Heart left ventricle (tissue), 16 donors: Measurements from ENCODE around the gene HOTAIR. TPM values are rescaled to one million over a fixed set of nuclear protein-coding genes. Genes with fewer than 3 reads are reported as not detected.

Experiments used
- ATAC-seq, 4 donors: fragments of 200-7000 bp; cut with Tn5 transposase; one replicate each; pipeline ENCODE4 v1.9.1; 2020 to 2022; ENCODE audit warnings: moderate library complexity in 4 of 4, mild to moderate bottlenecking in 3 of 4, moderate number of reproducible peaks in 1 of 4
- DNase-seq, 5 donors: peaks; one replicate each; pipeline ENCODE4 v3.0.0-alpha.2; 2020
- H3K27ac ChIP-seq, 12 donors: fragments of 200-600 bp; sonication (generic) in 4 of 12; one replicate each; pipeline versions ENCODE4 v1.5.0 to v1.8.0; 2016 to 2022; ENCODE audit warnings: mild to moderate bottlenecking in 2 of 12
- H3K27me3 ChIP-seq, 9 donors: fragments of 200-600 bp; sonication (generic) in 2 of 9; one replicate each; pipeline versions ENCODE4 v1.5.1 to v1.8.0; 2016 to 2022; ENCODE audit warnings: mild to moderate bottlenecking in 3 of 9
- H3K36me3 ChIP-seq, 9 donors: fragments of 200-600 bp; sonication (generic) in 2 of 9; one replicate each; pipeline versions ENCODE4 v1.5.0 to v1.8.0; 2018 to 2022; ENCODE audit warnings: mild to moderate bottlenecking in 2 of 9
- H3K4me1 ChIP-seq, 12 donors: fragments of 200-600 bp; sonication (generic) in 4 of 12; one replicate each; pipeline versions ENCODE4 v1.5.0 to v1.8.0; 2016 to 2022; ENCODE audit warnings: mild to moderate bottlenecking in 3 of 12
- H3K4me3 ChIP-seq, 12 donors: fragments of 200-600 bp; sonication (generic) in 4 of 12; one replicate each; pipeline versions ENCODE4 v1.5.0 to v1.8.0; 2017 to 2022; ENCODE audit warnings: mild to moderate bottlenecking in 9 of 12, moderate library complexity in 4 of 12
- H3K9me3 ChIP-seq, 12 donors: fragments of 200-600 bp; sonication (generic) in 4 of 12; one replicate each; pipeline versions ENCODE4 v1.5.0 to v1.8.0; 2016 to 2022; ENCODE audit warnings: mild to moderate bottlenecking in 1 of 12
- POLR2A ChIP-seq, 2 donors: fragments of 450-650 bp; IDR thresholded peaks; one replicate each; pipeline ENCODE4 v1.6.1; 2017; ENCODE audit warnings: antibody characterized with exemption in 2 of 2, mild to moderate bottlenecking in 2 of 2, moderate library complexity in 2 of 2
- WGBS, 4 donors: extraction: QIAGEN DNeasy Blood & Tissue Kit in 2 of 4; methylation state at CpG; one replicate each; pipeline versions ENCODE4 v1.1.5 to v1.1.7; 2013 to 2018; 5-methylcytosine and 5-hydroxymethylcytosine counted together
- intact Hi-C, 10 donors: fragments of 100-400 bp; cut with DNase I; formaldehyde crosslinking; loops; one replicate each; pipeline versions ENCODE4 v1.11.1 to v1.14.2; 2022
- polyA plus RNA-seq, 2 donors: library from polyadenylated mRNA; stranded (reverse); fragments of 200-250 nt; gene quantifications; one replicate each; pipeline ENCODE4 v1.2.3, GENCODE V29; 2013
- total RNA-seq, 9 donors: library from RNA; depleted of rRNA in 2 of 9; stranded (reverse); fragments of >200 nt in 2 of 9; fragmentation: NEBNext Ultra II Directional in 3 of 9; extraction: Animal tissue kit (Norgen Biotek cat#: 25700) in 3 of 9; gene quantifications; one replicate each; pipeline versions ENCODE4 v1.1.0 to v1.2.4, GENCODE V29; 2016 to 2023
- TF ChIP-seq, protein P1 (sequence below), 12 donors: fragments of 200-600 bp; sonication (generic) in 4 of 12; IDR thresholded peaks; one replicate each; pipeline versions ENCODE4 v1.5.0 to v1.8.0; 2018 to 2022; ENCODE audit warnings: antibody characterized with exemption in 12 of 12, mild to moderate bottlenecking in 5 of 12
- donor health status: ischemic (EF 13 %, LVEDD 7.1; RV severe dilation, severe dysfunction).
- donor health status: healthy with polysubstance abuse.
- donor health status: DM: no; HTN: yes; CAD: no.
- donor health status: DM: no; HTN: no; CAD: no.
- donor health status: ischemic (EF 25% LVEDD 6.9; RV normal size, moderate dysfunction).
- donor health status: ischemic (EF 25% LVEDD 5.7; RV mildly dilated, moderate dysfunction).
- donor health status: healthy.
- donor health status: DM: yes; HTN: yes; CAD: no.
- donor health status: ischemic (EF 35%, LVEDD 5.7; RV mildly dilated, moderate dysfunction).
- donor health status: nonischemic (EF 11% LVEDD 7.7; RV severe dilation, severe dysfunction).
- donor health status: DM: yes; HTN: yes; CAD: no.
- donor health status: PGD.
- donor health status: ischemic (EF 29% LVEDD 5.4; RV normal size, mild dysfunction).
- donor health status: nonischemic (EF 23%, LVEDD 6.1; RV moderate dilation, normal function).

HOTAIR gene
- total and polyA plus RNA-seq, 11 donors = not detected

DNA sequence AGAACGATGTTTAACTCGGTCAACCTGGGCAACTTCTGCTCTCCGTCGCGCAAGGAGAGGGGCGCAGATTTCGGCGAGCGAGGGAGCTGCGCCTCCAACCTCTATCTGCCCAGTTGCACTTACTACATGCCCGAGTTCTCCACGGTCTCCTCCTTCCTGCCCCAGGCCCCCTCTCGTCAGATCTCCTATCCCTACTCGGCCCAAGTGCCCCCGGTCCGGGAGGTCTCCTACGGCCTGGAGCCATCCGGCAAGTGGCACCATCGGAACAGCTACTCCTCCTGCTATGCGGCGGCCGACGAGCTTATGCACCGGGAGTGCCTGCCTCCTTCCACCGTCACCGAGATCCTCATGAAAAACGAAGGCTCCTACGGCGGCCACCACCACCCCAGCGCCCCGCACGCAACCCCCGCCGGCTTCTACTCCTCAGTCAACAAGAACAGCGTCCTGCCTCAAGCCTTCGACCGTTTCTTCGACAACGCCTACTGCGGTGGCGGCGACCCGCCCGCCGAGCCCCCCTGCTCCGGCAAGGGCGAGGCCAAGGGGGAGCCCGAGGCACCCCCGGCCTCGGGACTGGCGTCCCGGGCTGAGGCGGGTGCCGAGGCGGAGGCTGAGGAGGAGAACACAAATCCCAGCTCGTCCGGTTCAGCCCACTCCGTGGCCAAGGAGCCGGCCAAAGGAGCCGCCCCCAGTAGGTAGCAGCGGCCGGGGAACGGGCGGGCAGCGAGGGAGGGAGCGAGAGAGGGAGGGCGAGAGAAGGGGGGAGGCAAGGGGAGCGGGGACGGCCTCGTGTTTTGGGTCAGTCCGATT is 1.3 kb downstream of the HOTAIR start:
- Histone ChIP-seq H3K4me1 (peaks cover 0 to 25% (median 11%) of the 10 kb centered on the region in 12 donors), H3K27ac (no peak overlapping the region), H3K9me3 (no peaks in the 10 kb centered on the region), H3K36me3 (no peaks in the 10 kb centered on the region), H3K27me3 (peaks cover 82 to 100% (median 99%) of the 10 kb centered on the region in 9 donors), H3K4me3 (peak overlapping the region in 2 of 12 donors; percentile 14 to 40)
- TF ChIP-seq POLR2A (IDR thresholded peaks at IDR 0.05) = no peak
- TF ChIP-seq, protein P1, sequence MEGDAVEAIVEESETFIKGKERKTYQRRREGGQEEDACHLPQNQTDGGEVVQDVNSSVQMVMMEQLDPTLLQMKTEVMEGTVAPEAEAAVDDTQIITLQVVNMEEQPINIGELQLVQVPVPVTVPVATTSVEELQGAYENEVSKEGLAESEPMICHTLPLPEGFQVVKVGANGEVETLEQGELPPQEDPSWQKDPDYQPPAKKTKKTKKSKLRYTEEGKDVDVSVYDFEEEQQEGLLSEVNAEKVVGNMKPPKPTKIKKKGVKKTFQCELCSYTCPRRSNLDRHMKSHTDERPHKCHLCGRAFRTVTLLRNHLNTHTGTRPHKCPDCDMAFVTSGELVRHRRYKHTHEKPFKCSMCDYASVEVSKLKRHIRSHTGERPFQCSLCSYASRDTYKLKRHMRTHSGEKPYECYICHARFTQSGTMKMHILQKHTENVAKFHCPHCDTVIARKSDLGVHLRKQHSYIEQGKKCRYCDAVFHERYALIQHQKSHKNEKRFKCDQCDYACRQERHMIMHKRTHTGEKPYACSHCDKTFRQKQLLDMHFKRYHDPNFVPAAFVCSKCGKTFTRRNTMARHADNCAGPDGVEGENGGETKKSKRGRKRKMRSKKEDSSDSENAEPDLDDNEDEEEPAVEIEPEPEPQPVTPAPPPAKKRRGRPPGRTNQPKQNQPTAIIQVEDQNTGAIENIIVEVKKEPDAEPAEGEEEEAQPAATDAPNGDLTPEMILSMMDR (IDR thresholded peaks at IDR 0.05) = no peak
- no peak for ATAC-seq
- DNase-seq = peak in 1 of 5 donors; percentile 22
- WGBS, 4 donors = 3 to 7% (median 3%) methylated on average over 47 to 71 of the region's 71 CpGs
- intact Hi-C loops = no loop called here

DNA sequence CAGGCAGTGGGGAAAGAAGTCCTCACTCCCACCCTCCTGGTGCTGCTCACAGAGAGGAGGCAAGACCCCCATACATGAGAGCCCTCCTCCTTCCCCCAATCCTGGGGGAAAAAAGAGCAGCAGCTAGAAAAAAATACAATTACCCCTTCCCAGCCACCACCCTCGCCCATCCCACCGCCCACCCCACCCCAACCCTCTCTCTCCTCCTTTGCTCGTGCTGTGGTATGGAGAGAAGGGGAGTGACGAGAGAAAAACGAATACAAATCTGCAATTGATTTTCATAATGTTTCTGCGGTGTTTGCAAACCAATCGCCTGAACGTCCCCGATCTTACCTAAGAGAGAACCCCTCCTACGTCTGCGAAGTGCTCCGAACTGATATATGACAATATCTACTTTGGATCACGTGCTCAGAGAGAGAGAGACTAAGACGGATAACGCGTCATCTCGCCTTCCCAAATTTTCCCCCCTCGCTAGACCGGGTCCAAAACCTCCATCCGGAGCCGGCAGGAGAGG is 2.0 kb downstream of the HOTAIR start, which contains the start of gene HOXC11:
Gene HOXC11, plus strand, starts transcription at position 405 of the 514 bp plus-strand sequence. CDS start 116 bp downstream, outside the sequence.
- WGBS, 4 donors = 5 to 8% (median 6%) methylated on average over 21 of the region's 21 CpGs
- TF ChIP-seq, protein P1 (IDR thresholded peaks at IDR 0.05) = no peak
- TF ChIP-seq POLR2A (IDR thresholded peaks at IDR 0.05) = no peak
- no peak for DNase-seq
- Histone ChIP-seq H3K27me3 (peaks cover 78 to 100% (median 99%) of the 10 kb centered on the region in 9 donors), H3K9me3 (no peaks in the 10 kb centered on the region), H3K4me1 (peaks cover 0 to 25% (median 11%) of the 10 kb centered on the region in 12 donors), H3K27ac (no peak within 1 kb of the TSS), H3K4me3 (peak within 1 kb of the TSS in 2 of 12 donors; percentile 14 to 40), H3K36me3 (no peaks in the 10 kb centered on the region)
- intact Hi-C loops = no loop called here
- ATAC-seq = no peak

DNA sequence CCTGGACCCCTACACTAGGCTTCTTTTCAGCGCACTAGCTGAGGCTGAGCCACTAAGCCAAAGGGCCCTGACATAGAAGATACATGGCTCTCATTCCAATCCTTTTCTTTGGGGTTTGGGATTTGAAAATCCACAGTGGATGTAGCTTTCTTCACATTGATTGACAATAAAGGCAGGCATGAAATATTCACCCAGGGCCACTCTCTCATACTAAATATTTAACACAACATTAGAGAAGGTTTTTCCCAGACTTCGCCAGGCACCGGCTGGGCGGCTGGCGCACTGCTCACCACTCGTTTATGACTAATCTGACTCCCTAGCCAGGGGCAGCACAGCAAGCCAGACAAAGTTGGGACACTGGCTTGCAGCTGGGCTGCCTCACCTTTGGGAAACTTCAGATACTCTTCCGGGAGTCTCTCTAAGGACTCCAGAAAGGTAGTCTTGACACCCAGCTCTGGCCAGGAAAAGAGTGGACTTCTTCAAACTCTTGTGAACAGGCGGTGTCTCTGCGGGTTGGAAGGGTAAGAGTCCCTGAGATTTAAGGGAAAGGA is 2.5 kb downstream of the HOTAIR start:
- ATAC-seq = no peak
- whole genome bisulfite sequencing, 4 donors = 21 to 31% (median 23%) methylated on average over 9 of the region's 9 CpGs
- no peak overlapping the region for H3K27ac ChIP-seq

More for the DNA sequence above, 2.5 kb downstream of the HOTAIR start:
- DNase-seq = no peak
- H3K4me3 ChIP-seq = no peak overlapping the region
- H3K4me1 ChIP-seq = peaks cover 0 to 25% (median 11%) of the 10 kb centered on the region in 12 donors
- H3K9me3 ChIP-seq = no peaks in the 10 kb centered on the region
- no peak for TF ChIP-seq POLR2A (IDR thresholded peaks at IDR 0.05)
- TF ChIP-seq, protein P1 (IDR thresholded peaks at IDR 0.05) = no peak
- H3K36me3 ChIP-seq = no peaks in the 10 kb centered on the region
- peaks cover 77 to 100% (median 99%) of the 10 kb centered on the region in 9 donors for H3K27me3 ChIP-seq
- intact Hi-C loops = no loop called here
